IPS-20b (cell line): ENCODE data around the gene KANK4.

Experiments used
- H3K27ac ChIP-seq: one replicate; pipeline ENCODE4 v1.5.1; 2013; ENCODE audit warnings: low read length
- H3K27me3 ChIP-seq: 2 replicates; pipeline ENCODE4 v1.6.1; 2013; ENCODE audit warnings: mild to moderate bottlenecking, low read length, inconsistent platforms; ENCODE audit not compliant: insufficient read depth
- H3K36me3 ChIP-seq: 2 replicates; pipeline ENCODE4 v1.6.1; 2013; ENCODE audit warnings: low read depth, mild to moderate bottlenecking, inconsistent platforms, low read length, moderate library complexity; ENCODE audit not compliant: insufficient read depth
- H3K4me1 ChIP-seq: 2 replicates; pipeline ENCODE4 v1.6.1; 2013; ENCODE audit warnings: mild to moderate bottlenecking, control low read depth, inconsistent platforms, low read length, moderate library complexity; ENCODE audit not compliant: insufficient read depth
- H3K4me3 ChIP-seq: 2 replicates; pipeline ENCODE4 v1.5.1; 2013; ENCODE audit warnings: mild to moderate bottlenecking, low read length, inconsistent platforms
- H3K9ac ChIP-seq: 2 replicates; pipeline ENCODE4 v1.6.1; 2013; ENCODE audit warnings: low read depth, mild to moderate bottlenecking, inconsistent platforms, low read length, moderate library complexity
- H3K9me3 ChIP-seq: 2 replicates; pipeline ENCODE4 v1.6.1; 2013; ENCODE audit warnings: mild to moderate bottlenecking, low read depth, low read length, inconsistent platforms; ENCODE audit not compliant: insufficient read depth

KANK4 gene

DNA sequence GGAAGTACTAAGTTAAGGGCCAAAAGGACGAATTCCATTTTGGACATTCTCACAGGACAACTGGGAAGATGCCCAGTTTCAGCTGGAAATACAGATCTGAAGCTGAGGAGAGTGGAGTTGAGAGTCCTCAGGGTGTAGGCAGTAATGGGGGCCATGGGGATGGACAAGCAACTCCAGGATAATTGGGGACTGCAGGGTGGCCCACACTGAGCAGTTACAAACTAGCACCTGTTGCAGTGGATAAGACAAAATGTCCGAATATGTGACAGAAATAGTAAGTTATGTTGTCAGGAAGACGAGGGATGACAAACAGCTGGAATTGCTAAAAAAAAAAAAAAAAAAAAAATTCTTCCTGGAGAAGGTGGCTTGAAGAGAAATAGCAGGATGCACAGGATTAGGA is 34.6 kb upstream of the KANK4 start:
- Histone ChIP-seq H3K27ac (no peak overlapping the region), H3K9ac (no peak overlapping the region), H3K27me3 (no peaks in the 10 kb centered on the region), H3K4me3 (no peak overlapping the region), H3K4me1 (no peaks in the 10 kb centered on the region), H3K36me3 (no peaks in the 10 kb centered on the region), H3K9me3 (no peaks in the 10 kb centered on the region)

DNA sequence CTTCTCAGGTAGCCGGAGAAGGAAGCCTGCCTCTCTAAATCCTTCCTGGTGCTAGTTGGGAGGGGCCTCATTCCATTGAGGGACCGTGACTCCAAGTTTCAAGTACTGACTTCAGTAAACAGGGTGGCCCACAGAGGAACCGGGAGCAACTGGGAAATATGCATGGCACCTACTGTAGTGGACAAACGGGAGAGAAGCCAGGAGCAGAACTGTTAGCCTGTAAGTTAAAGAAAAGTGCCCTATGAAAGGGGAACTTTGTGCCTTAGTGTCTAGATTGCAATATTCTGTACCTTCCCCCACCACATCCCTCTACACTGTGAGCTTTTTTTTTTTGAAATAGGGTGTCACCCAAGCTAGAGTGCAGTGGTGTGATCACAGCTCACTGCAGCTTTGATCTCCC is 33.2 kb upstream of the KANK4 start:
- H3K9ac ChIP-seq = no peak overlapping the region
- no peak overlapping the region for H3K4me3 ChIP-seq
- no peaks in the 10 kb centered on the region for H3K4me1 ChIP-seq
- H3K27me3 ChIP-seq = no peaks in the 10 kb centered on the region
- no peaks in the 10 kb centered on the region for H3K9me3 ChIP-seq
- no peaks in the 10 kb centered on the region for H3K36me3 ChIP-seq
- H3K27ac ChIP-seq = no peak overlapping the region

DNA sequence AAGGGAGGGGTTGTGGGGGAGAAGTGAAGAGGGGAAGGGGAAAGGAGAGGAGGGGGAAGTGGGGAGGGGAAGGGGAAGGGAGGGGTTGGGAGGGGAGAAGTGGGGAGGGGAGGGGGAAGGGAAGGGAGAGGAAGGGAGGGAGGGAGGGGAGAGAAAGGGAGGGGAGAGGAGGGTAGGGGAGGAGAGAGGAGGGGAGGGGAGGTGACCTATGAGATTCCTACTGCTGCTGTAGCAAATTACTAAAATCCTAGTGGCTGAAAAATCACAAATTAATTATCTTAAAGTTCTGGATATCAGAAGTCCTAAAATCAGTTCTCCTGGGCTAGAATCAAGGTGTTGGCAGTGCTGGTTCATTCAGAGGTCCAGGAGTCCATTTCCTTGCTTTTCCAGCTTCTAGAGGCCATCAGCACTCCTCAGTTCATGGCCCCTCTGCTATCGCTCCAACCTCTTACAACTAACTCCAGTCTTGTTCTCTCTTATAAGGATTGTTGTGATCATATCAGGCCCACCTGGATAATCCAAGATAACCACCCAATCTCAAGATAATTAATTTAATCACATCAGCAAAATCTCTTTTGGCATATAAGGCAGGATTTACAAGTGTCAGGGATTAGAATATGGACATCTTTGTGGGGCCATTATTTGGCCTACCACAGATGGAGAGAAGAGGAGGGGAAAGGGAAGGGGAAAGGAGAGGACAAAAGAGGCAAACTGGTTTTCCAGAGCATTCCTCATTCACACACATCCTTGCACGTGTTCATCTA is 30.4 kb upstream of the KANK4 start:
- H3K9ac ChIP-seq = no peak overlapping the region
- no peaks in the 10 kb centered on the region for H3K27me3 ChIP-seq
- no peaks in the 10 kb centered on the region for H3K36me3 ChIP-seq
- H3K4me1 ChIP-seq = no peaks in the 10 kb centered on the region
- H3K4me3 ChIP-seq = no peak overlapping the region
- no peak overlapping the region for H3K27ac ChIP-seq
- no peaks in the 10 kb centered on the region for H3K9me3 ChIP-seq

DNA sequence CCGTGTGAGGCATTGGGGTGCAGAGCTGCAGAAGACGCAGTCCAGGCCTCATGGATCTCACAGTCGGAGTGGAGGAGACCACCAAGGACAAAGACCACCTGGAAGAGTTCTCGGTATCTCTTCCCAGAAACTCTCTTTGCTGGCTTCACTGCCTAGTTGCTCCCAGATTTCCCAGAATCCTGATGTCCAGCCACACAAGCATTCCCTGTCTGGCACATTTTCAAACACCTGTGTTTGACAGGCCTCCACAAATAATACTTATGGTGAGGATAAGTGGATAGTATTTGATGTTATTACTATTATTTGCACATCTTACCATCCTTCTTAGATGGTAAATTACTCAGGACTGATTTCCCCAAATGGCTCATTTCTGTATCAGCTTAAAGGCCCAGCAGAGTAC is 27.7 kb upstream of the KANK4 start:
- Histone ChIP-seq H3K27ac (no peak overlapping the region), H3K36me3 (no peaks in the 10 kb centered on the region), H3K4me1 (no peaks in the 10 kb centered on the region), H3K4me3 (no peak overlapping the region), H3K27me3 (no peaks in the 10 kb centered on the region), H3K9ac (no peak overlapping the region), H3K9me3 (no peaks in the 10 kb centered on the region)

DNA sequence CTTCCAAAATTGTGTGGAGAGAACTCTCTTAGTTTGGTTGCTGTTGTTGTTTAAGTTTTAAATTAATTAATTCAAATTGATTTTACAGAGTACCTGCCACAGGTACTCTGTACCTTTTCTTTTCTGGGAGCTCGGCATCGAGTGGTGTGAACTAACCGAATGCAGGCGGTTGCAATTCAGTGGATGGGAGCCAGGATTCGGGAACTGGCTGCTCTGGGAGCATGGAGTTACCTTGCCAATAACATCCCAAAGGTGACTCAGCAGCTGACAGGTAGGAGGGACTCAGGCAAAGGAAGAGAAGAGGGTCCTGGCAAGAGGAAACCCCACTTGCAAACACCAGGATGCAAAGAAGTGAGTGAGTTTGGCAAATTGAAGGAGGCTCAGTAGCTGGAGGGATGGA is 24.7 kb upstream of the KANK4 start:
- Histone ChIP-seq H3K4me1 (no peaks in the 10 kb centered on the region), H3K4me3 (no peak overlapping the region), H3K27me3 (no peaks in the 10 kb centered on the region), H3K27ac (no peak overlapping the region), H3K9ac (no peak overlapping the region), H3K36me3 (no peaks in the 10 kb centered on the region), H3K9me3 (no peaks in the 10 kb centered on the region)

DNA sequence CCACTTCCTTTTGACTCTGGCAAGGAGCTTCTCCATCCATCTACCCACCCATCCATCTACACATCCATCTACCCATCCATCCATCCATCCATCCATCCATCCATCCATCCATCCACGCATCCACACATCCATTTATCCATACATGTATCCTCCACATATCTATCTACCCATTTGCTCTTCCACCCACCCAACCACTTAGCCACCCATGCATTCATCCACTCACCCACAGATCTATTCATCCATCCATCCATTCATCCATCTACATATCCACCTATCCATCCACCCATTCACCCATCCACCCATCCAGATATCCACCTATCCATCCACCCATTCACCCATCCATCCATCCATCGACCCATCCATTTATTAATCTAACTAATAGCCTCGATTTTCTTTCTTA is 23.0 kb upstream of the KANK4 start:
- no peaks in the 10 kb centered on the region for H3K27me3 ChIP-seq
- no peak overlapping the region for H3K4me3 ChIP-seq
- no peaks in the 10 kb centered on the region for H3K36me3 ChIP-seq
- no peak overlapping the region for H3K27ac ChIP-seq
- peaks cover 12% of the 10 kb centered on the region; the same call in 1 of the 2 replicates for H3K4me1 ChIP-seq
- no peaks in the 10 kb centered on the region for H3K9me3 ChIP-seq
- H3K9ac ChIP-seq = no peak overlapping the region

DNA sequence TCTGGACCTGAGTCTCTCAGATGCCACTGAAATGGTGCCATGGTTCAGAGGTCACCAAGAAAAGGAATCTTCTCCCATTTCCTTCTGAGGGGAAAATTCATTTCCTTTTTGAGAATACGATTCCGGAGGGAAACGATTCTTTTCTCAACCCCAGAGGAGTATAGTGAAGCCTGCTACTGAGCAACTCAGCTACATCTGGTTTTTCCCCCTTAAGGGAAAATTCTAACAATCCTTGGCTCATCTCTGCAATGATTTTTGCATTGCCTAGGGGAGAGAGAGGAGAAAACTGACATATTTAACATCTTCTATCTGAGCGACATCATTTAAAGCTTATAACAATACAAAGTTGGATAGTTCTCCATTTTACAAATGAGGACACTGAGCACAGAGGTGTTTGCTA is 22.4 kb upstream of the KANK4 start:
- H3K27ac ChIP-seq = no peak overlapping the region
- peaks cover 17% of the 10 kb centered on the region; the same call in 1 of the 2 replicates for H3K4me1 ChIP-seq
- H3K9me3 ChIP-seq = no peaks in the 10 kb centered on the region
- H3K36me3 ChIP-seq = no peaks in the 10 kb centered on the region
- H3K4me3 ChIP-seq = no peak overlapping the region
- no peaks in the 10 kb centered on the region for H3K27me3 ChIP-seq
- H3K9ac ChIP-seq = no peak overlapping the region

DNA sequence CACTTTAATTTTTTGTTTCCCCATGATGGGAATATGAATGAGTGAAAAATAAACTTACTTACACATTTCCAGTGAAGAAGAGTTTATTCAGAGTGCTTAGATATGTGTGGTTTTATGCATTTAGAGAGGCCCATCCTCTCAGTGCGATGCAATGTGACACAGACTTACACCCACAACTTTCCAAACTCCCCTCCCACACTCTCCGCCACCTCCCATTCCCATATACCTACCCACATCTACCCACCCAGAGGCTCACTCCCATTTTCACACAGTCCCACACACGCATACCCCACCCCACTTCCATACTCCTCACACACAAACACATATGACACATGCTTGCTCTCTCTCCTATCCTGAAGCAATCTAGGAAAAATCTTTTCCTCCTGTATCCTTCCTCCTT is 21.9 kb upstream of the KANK4 start:
- H3K9me3 ChIP-seq = no peaks in the 10 kb centered on the region
- no peak overlapping the region for H3K27ac ChIP-seq
- H3K36me3 ChIP-seq = no peaks in the 10 kb centered on the region
- no peak overlapping the region for H3K9ac ChIP-seq
- H3K4me3 ChIP-seq = no peak overlapping the region
- peaks cover 17% of the 10 kb centered on the region; the same call in 1 of the 2 replicates for H3K4me1 ChIP-seq
- no peaks in the 10 kb centered on the region for H3K27me3 ChIP-seq

DNA sequence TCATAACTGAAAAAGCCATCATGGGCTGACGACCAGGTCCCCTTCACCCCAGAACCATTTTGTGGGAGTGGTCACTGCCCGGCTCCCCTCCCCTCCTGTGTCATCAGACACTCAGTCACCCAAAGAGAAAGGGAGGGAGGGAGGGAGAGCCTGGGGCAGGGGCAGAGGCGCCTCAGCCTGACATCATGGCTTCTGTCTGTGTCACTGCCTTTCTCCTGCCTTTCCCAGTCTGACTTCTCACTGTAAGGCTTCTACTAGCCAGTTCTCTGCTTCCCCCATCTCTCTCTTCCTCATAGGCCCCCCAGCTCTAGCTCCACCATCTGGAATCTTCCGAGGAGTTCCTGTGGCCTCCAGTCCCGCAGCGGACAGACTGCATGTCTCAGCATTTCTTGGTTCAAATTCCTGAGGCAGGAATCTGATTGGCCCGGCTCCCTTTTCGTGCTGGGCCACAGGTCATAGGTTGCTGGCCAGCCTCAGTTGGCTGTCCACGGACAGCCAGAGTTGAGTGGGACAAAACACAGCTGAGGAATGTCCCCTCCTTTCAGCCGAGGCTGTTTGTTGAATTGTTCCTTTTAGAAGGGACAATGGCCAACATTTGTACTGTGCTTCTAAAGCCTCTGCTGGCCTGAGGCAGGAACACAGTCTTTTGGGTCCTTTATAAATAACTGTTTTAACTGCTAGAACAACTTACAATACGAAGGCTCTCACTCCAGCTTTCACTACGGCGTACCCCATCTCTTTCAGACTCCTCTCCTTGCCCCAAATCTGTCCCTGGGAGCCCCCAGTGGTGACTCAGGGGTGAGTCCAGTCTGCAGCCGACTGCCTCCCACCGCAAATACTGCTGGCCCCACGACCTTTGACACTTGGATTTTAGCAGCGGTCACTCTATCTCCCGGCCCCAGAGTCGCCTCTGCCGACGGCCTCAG is 18.7 kb upstream of the KANK4 start:
- Histone ChIP-seq H3K9me3 (no peaks in the 10 kb centered on the region), H3K9ac (no peak overlapping the region), H3K4me1 (peaks cover 17% of the 10 kb centered on the region; the same call in 1 of the 2 replicates), H3K27me3 (no peaks in the 10 kb centered on the region), H3K36me3 (no peaks in the 10 kb centered on the region), H3K4me3 (no peak overlapping the region), H3K27ac (no peak overlapping the region)

DNA sequence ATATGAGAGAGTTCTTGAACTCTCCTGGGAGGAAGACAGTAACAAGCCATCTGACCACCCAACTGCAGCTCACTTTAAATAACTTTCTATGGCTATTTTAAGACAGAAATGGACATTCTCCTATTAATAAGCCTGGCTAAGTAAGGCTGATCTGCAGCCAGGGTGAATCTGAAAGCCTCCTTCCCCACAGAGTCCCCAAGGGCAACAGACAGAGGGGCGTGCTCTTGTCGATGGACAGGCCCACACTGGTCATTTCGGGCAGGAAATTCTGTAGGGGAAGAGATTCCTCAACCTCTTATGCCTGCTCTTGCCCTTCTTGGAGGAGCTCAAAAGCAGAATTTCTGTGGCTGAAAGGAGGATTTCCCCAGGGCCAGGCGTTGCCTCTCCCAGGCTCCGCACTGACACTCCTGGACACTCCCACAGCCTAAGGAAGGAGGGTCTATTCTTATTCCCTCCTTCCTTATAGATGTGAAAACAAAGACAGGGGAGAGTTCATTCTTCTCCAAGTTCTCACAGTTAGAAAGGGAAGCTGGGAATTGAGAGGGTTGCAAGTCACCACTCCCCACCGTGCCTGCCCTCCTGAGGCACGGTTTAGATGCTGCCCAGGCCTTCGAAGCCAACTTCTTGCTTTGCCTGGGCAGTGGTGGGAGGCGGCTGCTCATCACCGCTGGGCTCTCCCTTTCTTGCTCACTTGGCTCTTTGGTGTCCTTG is 17.9 kb upstream of the KANK4 start:
- Histone ChIP-seq H3K9ac (no peak overlapping the region), H3K4me3 (no peak overlapping the region), H3K4me1 (peaks cover 17% of the 10 kb centered on the region; the same call in 1 of the 2 replicates), H3K27me3 (no peaks in the 10 kb centered on the region), H3K27ac (no peak overlapping the region), H3K36me3 (no peaks in the 10 kb centered on the region), H3K9me3 (no peaks in the 10 kb centered on the region)

DNA sequence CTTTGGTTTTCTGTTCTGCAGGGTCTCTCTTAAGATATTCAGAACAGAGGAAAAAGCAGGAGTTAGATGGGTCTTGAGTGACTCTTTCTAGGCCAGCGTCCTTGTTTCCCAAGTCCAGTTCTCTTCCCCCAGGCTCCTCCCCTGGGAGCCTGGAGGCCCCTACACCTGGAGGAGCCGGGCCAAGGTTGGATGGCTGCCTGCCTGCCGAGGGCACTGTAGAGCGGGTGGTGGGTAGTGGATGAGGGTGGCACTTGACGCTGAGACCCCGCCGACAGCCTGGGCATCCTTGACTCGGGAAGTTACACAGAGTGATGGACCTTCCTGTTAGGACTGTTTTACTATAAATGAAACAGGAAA is 17.4 kb upstream of the KANK4 start:
- Histone ChIP-seq H3K27ac (no peak overlapping the region), H3K4me1 (peaks cover 17% of the 10 kb centered on the region; the same call in 1 of the 2 replicates), H3K4me3 (no peak overlapping the region), H3K36me3 (no peaks in the 10 kb centered on the region), H3K9me3 (no peaks in the 10 kb centered on the region), H3K27me3 (no peaks in the 10 kb centered on the region), H3K9ac (no peak overlapping the region)
